ENCODE measurements around the gene MFRP.

Gene MFRP

DNA sequence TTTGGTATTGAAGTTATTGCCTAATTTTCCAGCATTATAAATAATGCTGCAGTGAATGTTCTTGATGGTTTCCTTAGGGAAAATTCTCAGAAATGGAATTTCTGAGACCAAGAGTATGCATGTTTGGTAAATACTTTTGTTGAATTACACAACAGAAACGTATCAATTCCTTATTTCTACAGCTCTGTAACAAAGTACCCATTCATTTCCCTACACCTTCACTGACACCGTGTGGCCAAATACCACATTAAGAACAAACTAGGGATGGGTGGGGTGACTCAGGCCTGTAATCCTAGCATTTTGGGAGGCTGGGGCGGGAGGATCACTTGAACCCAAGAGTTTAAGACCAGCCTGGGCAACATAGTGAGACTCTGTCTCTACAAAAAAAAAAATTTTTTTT lies 51.3 kb downstream of the MFRP start:
- no peak for DNase-seq (ENCODE audit: low read depth in 2 of 2)

DNA sequence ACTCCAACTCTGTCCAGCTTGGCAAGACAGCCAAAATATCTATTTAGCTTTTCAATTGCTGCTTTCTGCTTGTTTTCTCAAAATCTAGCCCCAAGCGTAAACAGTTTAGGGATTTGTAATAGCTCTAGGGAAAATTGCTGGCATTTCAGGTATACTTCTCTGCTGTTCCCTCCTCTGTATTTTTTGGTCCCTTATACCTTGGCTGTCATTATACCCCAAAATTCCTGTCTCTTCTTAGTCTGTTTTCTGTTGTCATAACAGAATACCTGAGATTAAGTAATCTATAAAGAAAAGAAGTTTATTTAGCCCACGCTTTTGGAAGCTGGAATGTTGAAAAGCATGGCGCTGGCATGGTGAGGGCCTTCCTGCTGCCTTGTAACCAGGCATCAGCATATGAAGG lies 53.0 kb downstream of the MFRP start:
- no peak for DNase-seq (ENCODE audit: low read depth in 2 of 2)

DNA sequence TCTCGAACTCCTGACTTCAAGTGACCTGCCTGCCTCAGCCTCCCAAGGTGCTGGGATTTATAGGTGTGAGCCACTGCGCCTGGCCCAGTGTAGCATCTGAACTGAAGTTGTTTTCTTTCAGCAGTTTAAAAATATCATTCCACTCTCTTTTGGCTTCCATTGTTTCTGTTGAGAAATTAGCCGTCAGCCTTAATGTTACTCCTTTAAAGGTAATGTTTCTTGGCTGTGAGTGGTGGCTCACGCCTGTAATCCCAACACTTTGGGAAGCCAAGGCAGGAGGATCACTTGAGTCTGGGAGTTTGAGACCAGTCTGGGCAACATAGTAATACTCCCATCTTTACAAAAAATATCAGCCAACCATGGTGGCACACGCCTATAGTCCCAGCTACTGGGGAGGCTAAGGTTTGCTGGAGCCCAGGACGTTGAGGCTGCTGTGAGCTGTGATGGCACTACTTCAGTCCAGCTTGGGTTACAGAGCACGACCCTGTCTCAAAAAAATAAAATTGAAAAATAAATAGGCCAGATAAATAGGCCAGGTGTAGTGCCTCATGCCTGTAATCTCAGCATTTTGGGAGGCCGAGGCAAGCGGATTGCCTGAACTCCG lies 55.5 kb downstream of the MFRP start:
- no peak for DNase-seq (ENCODE audit: low read depth in 2 of 2)

All from stimulated activated CD4-positive, alpha-beta T cell treated with anti-CD3 and anti-CD28 coated beads, Interleukin-1b, Interleukin-23, amount 100 ng/mL, for 1 hour (primary cell).